ENCODE data around the gene GRM8. TPM values are rescaled to one million over a fixed set of nuclear protein-coding genes. Genes with fewer than 3 reads are reported as not detected.

Gene GRM8
- total and polyA plus RNA-seq, 10 of the 15 experiments (the other 5 are each of a cell fraction or from before 2014, with no cell fraction given): 0.33 to 7.1 (median 0.45) TPM; not detected in 2

DNA sequence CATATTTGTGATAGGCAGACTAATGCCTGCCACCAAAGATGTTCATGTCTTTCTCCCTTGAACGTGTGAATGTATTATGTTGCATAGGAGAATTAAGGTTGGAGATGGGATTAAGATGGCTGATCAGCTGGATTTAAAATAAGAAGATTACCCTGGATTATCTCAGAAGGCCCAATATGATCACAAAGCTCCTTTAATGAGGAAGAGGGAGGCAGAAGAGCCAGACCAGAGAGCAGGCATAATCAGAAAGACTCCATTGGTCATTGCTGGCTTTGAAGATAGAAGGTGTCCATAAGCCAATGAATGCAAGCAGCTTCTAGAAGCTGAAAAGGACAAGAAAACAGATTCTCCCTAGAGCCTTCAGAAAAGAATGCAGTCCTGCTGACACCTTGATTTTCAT lies 410.3 kb downstream of the GRM8 start:
- SMC1A ChIA-PET (ENCODE audit: uncharacterized antibody, unreplicated experiment): no interaction called here
- H3K27ac ChIP-seq (ENCODE audit: control insufficient read depth, insufficient read depth): no peak overlapping the region
- in situ Hi-C loops (cut with MboI): no loop called here
- POLR2A ChIA-PET: no interaction called here
- RAD21 ChIA-PET (ENCODE audit: unreplicated experiment): no interaction called here
- DNase-seq (ENCODE audit: low read depth, low spot score): no peak
- no peaks in the 10 kb centered on the region for H3K4me1 ChIP-seq (ENCODE audit: control insufficient read depth, insufficient read depth, low read length)
- no peak for ATAC-seq
- intact Hi-C loops (cut with micrococcal nuclease; ENCODE audit: unreplicated experiment): no loop called here
- FAIRE-seq: no peak
- CTCF ChIA-PET: no interaction called here
- H3K4me2 ChIP-seq (ENCODE audit: control insufficient read depth, insufficient read depth): no peak overlapping the region
- H3K36me3 ChIP-seq (ENCODE audit: control insufficient read depth in 2 of 2, insufficient read depth in 2 of 2, low read length in 1 of 2): no peaks in the 10 kb centered on the region
- no peak overlapping the region for H3K9ac ChIP-seq (ENCODE audit: control insufficient read depth, insufficient read depth, low read length)
- no peaks in the 10 kb centered on the region for H3K9me3 ChIP-seq (replicated peaks; ENCODE audit: control insufficient read depth, insufficient read depth, low read length)
- no peak overlapping the region for H2AFZ ChIP-seq (ENCODE audit: control insufficient read depth, low read depth, low read length)
- TF ChIP-seq RFX5 (IDR thresholded peaks at IDR 0.05; ENCODE audit: low read depth, low read length) (no peak), IKZF2 (IDR thresholded peaks at IDR 0.05) (no peak), IRF5 (IDR thresholded peaks at IDR 0.05; ENCODE audit: borderline replicate concordance) (no peak), RELA (IDR thresholded peaks at IDR 0.05; ENCODE audit: borderline replicate concordance, partially characterized antibody) (no peak)
- TF ChIP-seq, protein P1, sequence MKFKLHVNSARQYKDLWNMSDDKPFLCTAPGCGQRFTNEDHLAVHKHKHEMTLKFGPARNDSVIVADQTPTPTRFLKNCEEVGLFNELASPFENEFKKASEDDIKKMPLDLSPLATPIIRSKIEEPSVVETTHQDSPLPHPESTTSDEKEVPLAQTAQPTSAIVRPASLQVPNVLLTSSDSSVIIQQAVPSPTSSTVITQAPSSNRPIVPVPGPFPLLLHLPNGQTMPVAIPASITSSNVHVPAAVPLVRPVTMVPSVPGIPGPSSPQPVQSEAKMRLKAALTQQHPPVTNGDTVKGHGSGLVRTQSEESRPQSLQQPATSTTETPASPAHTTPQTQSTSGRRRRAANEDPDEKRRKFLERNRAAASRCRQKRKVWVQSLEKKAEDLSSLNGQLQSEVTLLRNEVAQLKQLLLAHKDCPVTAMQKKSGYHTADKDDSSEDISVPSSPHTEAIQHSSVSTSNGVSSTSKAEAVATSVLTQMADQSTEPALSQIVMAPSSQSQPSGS (IDR thresholded peaks at IDR 0.05; ENCODE audit: low read length): no peak
- BruUV-seq (replicated peaks): no TSS peak
- H3K27me3 ChIP-seq (replicated peaks in 1 of 2; ENCODE audit: control insufficient read depth in 2 of 2, insufficient read depth in 2 of 2, low read length in 1 of 2): no peaks in the 10 kb centered on the region
- H4K20me1 ChIP-seq (ENCODE audit: control insufficient read depth, insufficient read depth): no peaks in the 10 kb centered on the region
- H3K4me3 ChIP-seq: no peak overlapping the region
- no peaks in the 10 kb centered on the region for H3K79me2 ChIP-seq (ENCODE audit: control insufficient read depth, insufficient read depth, low read length)
- WGBS (ENCODE audit: insufficient coverage, insufficient replicate concordance, low lambda C conversion rate, missing lambda C conversion rate): 0% methylated on average over 1 of the region's 1 CpG

DNA sequence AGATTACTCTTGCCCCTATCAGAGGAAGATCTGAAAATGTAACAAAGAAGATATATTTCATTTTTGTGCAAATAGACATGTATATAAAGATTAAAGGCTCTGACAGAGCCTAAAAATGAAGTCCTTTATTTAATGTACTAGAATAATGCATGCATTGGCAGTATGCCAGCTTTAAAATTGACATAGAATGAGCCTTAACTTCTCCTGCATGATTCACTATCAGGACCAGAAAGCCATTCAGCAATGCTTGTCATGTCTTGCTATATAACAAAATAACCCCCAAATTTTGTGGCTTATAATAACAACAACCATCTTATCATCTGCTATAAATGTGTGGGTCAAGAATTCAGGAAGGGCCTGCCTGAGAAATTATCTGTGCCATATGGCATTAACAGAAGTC lies 411.9 kb downstream of the GRM8 start:
- Histone ChIP-seq H3K4me3 (no peak overlapping the region), H3K4me2 (ENCODE audit: control insufficient read depth, insufficient read depth) (no peak overlapping the region), H3K27ac (ENCODE audit: control insufficient read depth, insufficient read depth) (no peak overlapping the region), H3K27me3 (replicated peaks in 1 of 2; ENCODE audit: control insufficient read depth in 2 of 2, insufficient read depth in 2 of 2, low read length in 1 of 2) (no peaks in the 10 kb centered on the region), H3K4me1 (ENCODE audit: control insufficient read depth, insufficient read depth, low read length) (no peaks in the 10 kb centered on the region), H4K20me1 (ENCODE audit: control insufficient read depth, insufficient read depth) (no peaks in the 10 kb centered on the region), H3K79me2 (ENCODE audit: control insufficient read depth, insufficient read depth, low read length) (no peaks in the 10 kb centered on the region), H2AFZ (ENCODE audit: control insufficient read depth, low read depth, low read length) (no peak overlapping the region), H3K36me3 (ENCODE audit: control insufficient read depth in 2 of 2, insufficient read depth in 2 of 2, low read length in 1 of 2) (no peaks in the 10 kb centered on the region), H3K9me3 (replicated peaks; ENCODE audit: control insufficient read depth, insufficient read depth, low read length) (no peaks in the 10 kb centered on the region), H3K9ac (ENCODE audit: control insufficient read depth, insufficient read depth, low read length) (no peak overlapping the region)
- no peak for ATAC-seq
- intact Hi-C loops (cut with micrococcal nuclease; ENCODE audit: unreplicated experiment) (no loop called here), in situ Hi-C loops (cut with MboI) (no loop called here)
- ChIA-PET POLR2A (interaction anchor here (0.6 kb wide), 1 partner anchor 978 kb away, joined by 4 read pairs; no protein-coding TSS in a partner anchor), RAD21 (ENCODE audit: unreplicated experiment) (no interaction called here), CTCF (no interaction called here), SMC1A (ENCODE audit: uncharacterized antibody, unreplicated experiment) (interaction anchor here (1.0 to 1.1 kb wide), 2 partner anchors 29 to 1113 kb away, joined by 3 read pairs; no protein-coding TSS in a partner anchor)
- FAIRE-seq: no peak
- BruUV-seq (replicated peaks): no TSS peak
- DNase-seq (ENCODE audit: low read depth, low spot score): no peak
- TF ChIP-seq WRNIP1 (IDR thresholded peaks at IDR 0.05; ENCODE audit: borderline replicate concordance, low read depth, low read length) (no peak), SIX5 (IDR thresholded peaks at IDR 0.05; ENCODE audit: low read depth, low read length, severe bottlenecking) (no peak), NBN (IDR thresholded peaks at IDR 0.05) (no peak), ZZZ3 (IDR thresholded peaks at IDR 0.05; ENCODE audit: control insufficient read depth, insufficient read length, low read depth) (no peak), NFIC (IDR thresholded peaks at IDR 0.05; ENCODE audit: low read depth, low read length) (no peak), CHD2 (IDR thresholded peaks at IDR 0.05; ENCODE audit: borderline replicate concordance, low read depth, low read length) (no peak), SMAD5 (IDR thresholded peaks at IDR 0.05; ENCODE audit: low read depth) (no peak), SREBF2 (IDR thresholded peaks at IDR 0.05; ENCODE audit: low read length) (no peak), MYB (IDR thresholded peaks at IDR 0.05; ENCODE audit: borderline replicate concordance, low read depth, low read length) (no peak)

All from GM12878 (cell line).